GM21367 (cell line): ENCODE data around the gene PODNL1.
"Not testable (repeated sequence)": the region's sequence is repeated elsewhere in the genome, so short reads cannot be mapped to it uniquely, and the experiment has no call there.

Source experiments
- ATAC-seq: cut with Tn5 transposase; IDR thresholded peaks from one replicate; pipeline ENCODE4 v1.9.1; 2021; ENCODE audit not compliant: unreplicated experiment

The PODNL1 gene

DNA sequence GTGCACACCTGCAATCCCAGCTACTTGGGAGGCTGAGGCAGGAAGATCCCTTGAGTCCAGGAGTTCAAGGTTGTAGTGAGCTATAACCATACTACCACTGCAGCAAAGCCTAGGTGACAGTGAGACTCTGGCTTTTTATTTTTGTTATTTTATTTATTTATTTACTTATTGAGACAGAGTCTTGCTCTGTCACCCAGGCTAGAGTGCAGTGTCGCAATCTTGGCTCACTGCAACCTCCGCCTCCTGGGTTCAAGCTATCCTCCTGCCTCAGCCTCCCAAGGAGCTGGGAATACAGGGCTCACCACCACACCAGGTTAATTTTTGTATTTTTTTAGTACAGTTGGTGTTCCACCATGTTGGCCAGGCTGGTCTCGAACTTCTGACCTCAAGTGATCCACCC lies 35.3 kb upstream of the PODNL1 start:
- not testable (repeated sequence) for ATAC-seq

DNA sequence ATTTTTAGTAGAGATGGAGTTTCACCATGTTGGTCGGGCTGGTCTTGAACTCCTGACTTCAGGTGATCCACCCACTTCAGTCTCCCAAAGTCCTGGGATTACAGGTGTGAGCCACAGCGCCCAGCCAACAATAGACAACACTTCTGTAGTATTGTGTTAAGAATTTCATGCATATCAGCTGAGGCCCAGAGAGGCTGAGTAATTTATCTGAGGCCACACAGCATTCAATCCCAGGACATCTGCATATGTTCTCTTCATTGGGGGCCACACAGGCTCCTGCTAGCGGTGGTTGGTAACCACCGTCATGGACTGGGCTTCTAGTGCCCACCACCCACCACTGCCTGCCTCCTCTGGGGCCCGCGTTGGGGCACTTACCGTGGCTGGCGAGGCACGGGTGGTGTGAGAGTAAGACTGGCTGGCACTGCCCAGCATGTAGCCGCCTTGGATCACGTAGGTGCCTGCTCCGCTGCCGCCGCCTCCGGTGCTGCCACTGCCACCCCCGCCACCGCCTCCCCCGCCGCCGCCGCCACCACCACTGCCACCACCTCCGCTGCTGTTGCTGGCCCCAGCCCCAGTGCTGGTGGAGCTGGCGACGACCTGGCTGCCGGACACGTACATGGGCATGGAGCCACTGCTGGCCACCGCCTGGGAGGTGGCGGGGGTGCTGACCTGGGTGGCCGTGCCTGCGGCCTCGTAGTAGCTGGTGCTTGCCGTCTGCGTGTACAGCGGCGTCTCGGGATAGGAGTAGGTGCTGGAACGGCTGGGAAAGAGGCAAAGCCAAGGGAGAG lies 34.3 kb upstream of the PODNL1 start:
- ATAC-seq, result no peak

DNA sequence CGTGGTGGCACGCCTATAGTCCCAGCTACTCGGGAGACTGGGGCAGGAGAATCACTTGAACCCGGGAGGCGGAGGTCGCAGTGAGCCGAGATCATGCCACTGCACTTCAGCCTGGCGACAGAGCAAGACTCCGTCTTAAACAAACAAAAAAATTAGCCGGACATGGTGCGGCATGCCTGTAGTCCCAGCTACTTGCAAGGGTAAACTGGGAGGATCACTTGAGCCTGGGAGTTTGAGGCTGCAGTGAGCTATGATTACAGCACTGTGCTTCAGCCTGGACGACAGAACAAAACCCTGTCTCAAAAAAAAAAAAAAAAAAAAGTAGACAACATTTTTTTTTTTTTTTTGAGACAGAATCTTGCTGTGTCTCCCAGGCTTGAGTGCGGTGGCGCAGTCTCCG lies 33.7 kb upstream of the PODNL1 start:
- not testable (repeated sequence) for ATAC-seq

DNA sequence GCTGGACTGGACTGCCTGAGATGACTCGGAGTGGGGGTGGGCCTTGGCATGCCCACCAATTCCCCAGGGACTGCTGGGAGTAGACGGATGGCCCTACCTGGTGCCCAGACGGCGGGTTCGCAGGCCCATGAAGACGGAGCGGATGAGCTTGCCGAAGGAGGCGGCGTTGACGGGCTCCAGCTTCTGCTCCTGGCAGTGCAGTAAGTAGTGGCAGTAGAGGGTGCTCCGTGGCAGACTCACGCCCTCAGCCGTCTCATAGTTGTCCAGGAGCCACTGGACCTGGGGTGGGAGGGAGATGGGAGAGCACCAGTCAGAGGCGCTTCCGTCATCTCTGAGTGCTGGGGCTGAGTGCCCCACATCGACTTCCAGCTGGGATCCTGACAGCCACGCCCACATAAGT lies 31.7 kb upstream of the PODNL1 start:
- ATAC-seq, result no peak

DNA sequence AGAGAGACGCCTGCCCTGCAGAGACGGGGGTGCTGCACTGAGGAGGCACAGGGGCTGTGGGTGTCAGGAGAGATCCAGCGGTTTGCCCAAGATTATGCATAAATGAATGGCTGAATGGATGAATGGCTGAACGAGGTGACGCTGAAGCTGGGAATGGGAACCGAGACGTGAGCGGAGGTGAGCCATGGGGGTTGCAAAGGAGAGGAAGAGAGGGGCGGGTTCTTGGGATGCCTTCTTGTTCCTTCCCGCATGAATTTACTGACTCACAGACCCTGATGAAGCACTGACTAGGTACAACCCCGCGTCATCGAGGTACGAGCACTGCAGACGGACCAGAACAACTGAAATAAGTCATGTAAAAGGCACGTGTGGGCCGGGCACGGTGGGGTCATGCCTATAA lies 30.8 kb upstream of the PODNL1 start:
- no peak for ATAC-seq

DNA sequence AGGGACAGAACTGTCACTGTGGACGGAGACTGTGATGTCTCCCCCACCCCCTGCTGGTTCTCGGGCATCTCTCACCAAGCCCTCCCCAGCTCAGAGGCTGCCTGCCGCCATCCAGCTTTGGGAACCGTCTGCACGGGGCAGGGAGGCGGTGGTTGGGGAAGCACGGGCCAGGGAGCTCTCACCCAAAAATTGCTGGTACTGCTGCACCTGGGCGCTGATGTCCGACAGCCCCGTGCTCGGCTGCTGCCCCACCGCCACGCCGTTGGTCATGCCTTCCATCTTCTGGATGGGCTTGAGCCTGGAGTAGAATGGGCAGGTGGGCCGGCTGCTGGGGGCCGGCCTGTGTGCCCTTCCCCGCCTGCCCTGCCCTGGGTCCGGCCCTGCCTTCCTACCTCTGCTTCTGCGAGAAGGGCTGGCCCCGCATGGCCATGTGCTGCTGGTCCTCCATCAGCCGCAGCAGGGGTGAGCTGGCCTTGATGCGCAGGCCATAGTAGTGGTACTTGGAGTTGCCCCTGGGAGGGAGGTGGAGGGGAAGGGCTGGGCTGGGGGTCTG lies 30.2 kb upstream of the PODNL1 start:
- ATAC-seq, result no peak

DNA sequence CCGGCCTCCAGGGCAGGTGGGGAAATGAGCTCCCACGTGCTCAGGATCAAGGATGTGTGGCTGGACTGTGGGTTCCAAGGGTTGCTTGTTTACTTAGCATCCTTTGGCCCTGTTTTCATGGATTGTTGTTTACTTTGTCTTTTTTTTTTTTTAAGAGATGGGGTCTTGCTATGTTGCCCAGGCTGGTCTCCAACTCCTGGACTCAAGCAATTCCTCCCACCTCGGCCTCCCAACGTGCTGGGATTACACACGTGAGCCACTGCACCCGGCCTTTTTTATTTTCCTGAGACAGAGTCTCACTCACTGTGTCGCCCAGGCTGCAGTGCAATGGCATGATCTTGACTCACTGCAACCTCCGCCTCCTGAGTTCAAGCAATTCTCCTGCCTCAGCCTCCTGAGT lies 29.0 kb upstream of the PODNL1 start:
- not testable (repeated sequence) for ATAC-seq

DNA sequence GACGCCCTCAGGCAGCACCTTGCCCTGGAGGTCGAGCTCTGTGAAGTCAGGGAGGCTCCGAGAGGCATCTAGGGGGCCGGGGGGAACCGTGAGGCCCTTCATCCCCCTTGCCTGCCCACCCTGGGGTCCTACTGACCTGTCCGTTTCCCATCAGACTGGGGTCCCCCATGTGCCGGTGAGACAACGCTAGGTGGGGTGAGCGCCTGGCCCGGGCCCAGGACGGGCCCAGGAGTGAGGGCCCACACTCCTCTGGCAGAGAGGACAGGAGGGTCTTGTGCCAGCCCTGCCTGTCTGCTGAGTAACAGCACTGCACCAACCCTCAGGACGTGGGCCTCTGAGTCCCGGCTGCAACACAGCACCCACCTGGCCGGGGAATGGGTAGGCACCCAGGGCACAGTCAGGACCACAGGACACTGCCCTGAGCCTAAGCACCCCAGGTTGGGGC lies 28.5 kb upstream of the PODNL1 start:
- no peak for ATAC-seq

DNA sequence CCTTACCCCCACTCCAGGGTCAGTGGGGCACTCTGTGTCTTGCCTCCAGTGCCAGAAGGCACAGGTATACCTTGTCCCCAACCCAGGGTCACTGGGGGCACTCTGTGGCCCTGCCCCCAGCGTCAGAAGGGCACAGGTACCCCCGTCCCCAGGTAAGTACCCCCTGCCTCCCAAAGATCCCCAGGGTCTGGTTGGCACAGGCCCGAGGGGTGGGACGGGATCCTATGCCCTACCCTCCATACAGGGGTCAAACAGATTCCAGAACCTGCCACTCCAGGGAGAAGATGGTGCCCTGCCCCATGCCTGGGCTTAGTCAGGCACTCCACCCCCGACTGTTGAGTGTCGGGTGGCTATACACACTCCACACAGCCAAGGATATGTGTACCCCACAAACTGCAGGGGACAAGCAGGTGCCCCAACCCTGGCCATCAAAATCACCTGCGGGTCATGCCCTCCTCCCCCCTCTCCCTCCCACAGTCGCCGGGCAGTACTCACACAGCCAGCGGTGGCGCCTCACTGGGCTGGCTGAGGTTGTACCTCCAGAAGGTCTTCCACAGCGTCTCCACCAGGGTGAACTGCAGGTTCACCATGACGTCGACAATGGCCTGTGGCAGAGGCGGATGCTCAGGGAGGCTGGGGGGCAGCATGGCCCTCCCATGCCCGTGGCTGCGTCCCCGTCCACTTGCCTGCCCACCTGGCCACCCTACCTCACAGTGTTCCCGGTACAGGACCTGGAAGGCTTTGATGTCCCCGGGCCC lies 27.9 kb upstream of the PODNL1 start:
- no peak for ATAC-seq

DNA sequence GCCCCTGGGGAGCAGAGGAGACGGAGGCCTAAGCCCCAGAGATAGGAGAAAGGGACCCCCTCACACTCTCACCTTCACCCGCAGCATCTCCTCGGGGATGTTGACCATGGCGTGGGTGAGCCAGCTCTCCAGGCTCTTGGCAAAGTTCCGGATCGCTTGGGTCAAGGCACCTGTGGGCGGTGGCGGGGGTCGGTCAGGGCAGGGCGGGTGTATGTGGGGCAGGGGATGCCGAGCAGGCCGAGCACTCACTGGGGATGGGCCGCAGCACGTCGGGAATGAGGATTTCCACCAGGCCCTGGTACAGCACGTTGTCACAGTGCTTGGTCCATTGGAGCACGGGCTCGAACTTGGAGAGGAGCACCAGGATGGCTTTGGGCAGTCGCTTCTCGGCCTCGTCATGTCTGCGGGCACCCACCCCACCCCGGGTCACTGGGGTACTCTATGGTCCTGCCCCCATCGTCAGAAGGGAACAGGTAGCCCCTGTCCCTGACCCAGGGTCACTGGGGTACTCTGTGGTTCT lies 27.2 kb upstream of the PODNL1 start:
- ATAC-seq, result no peak

DNA sequence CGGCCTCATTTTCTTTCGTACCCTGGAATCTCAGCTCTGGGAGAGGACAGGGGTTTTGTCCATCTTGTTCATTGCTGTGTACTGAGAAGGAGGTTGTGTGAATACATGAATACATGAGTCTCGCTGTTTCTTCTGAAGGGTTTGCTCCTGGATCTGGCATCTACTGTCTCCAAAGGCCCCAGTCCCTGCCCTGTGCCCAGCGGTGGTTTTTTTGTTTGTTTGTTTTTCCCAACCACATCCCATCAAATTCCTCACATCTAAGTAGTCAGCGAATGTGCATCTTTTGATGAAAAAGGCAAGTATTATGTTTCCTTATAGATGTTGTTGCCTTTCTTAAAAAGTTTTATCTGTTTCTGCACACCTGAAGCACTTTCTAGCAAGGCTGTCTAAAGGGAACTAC lies 26.6 kb upstream of the PODNL1 start:
- ATAC-seq, result no peak

DNA sequence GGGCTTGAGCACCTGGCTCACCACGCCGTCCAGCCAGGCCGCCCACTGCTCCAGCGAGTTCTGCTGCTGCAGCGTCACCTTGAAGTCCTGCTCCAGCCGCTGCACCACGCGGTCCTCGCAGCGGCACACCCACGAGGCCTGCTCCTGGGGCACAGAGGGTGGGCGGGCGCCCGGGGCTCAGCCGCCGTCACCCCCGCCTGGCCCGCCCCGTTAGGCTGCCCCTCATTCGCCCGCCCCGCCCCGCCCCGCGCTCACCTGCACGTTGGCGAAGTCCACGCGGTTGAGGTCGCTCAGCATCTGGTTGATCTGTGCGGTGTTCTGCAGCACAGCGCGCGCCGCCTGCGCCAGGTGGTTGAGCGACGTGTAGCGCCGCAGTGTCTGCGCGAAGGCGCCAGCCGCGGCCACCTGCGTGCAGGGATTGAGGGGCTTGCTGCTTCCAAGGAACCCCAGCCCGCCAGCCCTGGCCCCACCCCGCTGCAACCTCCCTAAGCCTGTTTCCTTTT lies 25.4 kb upstream of the PODNL1 start:
- no peak for ATAC-seq

DNA sequence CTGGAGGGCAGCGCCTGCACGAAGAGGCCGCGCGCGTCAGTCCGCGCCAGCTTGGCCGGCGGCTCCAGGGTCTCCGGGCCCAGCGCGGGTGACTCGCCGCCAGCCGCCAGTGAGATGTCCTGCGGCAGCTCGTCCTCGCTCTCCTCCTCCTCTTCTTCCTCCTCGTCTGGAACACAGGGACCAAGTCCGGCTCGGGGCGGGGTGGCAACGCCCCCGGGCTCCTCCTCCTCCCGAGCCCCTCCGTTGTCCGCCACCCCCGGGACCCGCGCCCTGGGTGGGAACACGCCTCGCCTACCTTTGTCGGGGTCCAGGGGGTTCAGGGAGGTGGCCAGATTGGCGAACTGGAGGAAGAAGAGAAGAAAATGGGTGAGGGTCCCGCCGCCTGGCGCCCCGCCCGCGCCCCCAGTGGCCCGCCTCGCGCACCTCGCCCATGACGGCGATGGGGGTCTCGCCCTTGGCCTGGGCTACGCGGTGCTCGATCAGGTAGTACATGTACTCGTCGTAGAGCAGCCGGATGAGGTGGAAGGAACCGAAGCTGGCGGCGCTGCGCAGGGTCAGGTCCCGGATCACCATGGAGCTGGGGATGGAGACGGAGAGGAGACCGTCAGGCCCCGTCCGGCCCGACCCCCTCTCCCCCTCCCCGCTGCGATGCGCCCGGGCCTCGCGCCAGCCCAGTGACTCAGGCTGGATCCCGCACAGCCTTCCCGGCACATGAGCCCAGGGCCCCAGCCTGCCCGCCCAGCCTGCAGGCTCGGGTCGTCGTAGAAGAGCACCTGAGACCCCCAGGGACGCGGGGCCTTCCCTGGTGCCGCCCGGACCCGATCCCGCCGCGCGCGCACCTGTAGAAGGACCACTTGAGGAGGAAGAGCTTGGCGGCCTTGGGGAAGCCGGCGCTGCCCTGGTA lies 24.7 kb upstream of the PODNL1 start:
- ATAC-seq, result no peak

DNA sequence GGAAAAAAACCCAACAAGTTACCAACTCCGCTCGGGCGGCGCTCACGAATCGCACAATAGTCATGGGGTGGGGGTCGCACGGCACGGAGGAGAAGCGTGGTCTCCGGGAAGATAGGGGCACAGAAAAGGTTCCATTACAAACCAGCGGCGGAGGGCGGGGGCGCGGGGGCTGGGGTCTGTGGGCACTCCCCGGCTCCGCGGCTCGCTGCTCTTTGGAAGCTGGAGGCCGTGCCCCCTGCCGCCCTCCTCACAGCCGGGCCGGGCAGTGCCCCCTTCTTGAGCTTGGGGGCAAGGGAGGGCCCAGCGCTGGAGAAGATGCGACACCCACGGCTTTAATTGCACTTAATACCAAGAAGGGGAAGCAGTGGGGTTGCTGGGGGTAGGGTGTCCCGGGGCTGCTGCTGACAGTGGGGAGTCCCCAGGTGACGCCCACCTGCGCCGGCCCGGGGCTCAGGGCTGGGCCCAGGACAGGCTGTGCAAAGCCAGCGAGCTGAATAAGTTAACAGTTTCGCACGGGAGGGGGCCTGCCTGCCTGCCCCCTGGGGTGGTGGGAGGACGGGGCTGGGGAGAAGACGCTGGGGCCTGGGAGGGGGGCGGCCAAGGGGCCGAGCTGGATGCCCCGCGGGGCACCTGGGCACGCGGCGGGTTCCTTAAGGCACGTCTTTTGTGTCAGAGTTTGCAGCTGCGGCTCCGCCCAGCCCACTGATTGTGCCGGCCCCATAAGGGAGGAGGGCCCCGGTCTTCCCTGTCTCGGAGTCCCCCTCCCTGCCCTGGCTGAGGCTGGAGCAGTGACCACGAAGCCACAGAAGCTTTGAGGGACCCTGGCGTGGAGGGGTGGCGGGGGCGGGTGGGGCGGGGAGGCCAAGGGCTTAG lies 23.8 kb upstream of the PODNL1 start:
- ATAC-seq, result no peak

DNA sequence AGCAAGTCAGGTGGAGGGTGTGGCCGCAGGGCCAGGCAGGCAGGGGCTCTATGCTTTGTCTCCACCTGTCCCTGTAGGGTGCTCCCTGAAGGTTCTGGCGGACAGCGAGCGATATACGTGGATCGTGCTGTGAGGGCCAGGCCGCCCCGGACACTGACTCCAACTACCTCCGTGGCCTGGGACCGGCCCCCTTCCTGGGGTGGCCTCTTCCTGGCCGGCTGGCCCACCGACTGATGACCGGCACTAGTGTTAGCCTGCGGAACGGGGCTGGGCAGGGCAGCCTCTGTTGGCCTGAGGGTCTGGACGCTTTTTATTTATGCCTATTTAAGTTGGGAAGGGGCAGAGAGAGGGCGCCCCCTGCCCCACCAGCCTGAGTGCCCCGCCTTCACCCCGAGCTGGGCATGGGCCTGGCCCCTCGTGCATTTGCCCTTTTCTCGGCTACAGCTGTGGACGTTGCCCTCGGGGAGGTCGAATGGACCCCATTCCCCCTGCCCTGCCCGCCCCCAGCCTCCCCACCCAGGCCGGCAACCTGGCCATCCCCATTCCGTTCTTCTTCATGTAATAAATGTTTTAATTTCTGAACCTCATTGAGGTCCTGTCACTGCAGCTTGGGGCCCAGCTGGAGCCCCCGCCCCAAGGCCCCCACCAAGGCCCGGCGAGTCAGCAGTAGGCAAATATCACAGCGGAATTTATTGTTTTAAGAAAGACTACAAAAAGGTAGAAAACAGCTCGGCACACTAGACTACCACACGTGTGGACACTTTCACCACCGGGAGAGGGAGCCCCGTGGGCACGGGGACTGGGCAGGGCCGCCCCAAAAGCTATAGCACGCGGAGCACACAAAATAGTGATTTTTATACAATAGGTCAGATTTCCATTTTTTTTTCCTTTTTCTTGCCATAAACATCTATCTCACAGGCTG lies 22.9 kb upstream of the PODNL1 start:
- no peak for ATAC-seq

DNA sequence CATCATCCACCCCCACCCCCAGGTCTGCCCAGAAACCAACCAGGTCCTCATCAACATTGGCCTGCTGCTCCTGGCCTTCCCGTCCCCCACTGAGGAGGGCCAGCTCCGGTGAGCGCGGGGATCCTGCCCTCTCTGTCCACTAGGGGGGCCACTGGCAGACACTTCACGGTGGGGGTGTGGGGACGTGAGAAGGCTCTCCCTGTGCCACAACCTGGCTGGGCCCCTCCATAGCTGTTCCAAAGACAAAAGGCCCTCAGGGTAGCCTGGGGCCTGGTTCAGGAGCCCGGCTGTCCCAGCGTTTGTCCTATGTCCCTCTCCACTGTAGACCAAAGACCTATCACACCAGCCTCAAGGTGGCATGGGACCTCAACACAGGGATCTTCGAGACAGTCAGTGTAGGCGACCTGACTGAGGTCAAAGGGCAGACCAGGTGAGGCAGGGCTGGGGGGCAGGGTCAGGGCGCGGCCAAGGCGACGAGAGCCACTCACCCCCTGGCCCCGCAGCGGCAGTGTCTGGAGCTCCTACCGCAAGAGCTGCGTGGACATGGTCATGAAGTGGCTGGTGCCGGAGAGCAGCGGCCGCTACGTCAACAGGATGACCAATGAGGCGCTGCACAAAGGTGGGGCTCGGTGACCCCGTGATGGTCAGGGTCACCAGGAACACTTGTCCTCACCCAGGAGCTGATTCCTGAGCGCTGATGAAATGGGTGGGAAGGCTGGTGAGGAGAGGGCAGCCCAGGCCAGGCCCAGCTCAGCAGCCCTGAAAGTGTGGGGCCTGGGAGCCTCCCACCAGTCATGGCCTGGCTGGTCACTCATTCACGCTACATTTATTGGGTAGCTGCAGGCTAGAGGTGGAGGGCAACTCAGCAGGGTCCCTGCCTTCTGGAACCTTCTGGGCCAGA lies 22.0 kb upstream of the PODNL1 start:
- no peak for ATAC-seq

DNA sequence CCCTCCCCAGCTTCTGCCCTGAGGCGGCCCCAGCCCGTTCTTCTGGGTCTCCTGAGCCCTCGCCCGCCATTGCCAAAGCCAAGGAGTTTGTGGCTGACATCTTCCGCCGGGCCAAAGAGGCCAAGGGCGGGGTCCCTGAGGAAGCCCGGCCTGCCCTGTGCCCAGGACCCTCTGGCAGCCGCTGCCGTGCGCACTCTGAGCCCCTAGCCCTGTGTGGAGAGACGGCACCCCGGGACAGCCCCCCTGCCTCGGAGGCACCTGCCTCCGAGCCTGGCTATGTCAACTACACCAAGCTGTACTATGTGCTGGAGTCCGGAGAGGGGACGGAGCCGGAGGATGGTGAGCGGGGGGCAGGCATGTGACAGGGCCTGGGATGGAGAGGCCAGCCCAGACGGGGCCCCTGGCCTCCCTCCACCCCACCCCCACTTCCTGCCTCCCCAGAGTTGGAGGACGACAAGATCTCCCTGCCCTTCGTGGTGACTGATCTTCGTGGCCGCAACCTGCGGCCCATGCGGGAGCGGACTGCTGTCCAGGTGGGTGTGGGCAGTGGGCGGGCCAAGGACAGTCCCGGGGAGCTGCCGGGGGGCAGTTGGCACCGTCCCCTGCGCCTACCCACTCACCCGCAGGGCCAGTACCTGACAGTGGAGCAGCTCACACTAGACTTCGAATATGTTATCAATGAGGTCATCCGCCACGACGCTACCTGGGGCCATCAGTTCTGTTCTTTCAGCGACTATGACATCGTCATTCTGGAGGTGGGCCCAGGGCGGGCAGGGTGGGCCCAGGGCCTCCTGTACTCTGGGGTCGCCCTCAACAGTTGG lies 21.1 kb upstream of the PODNL1 start:
- no peak for ATAC-seq
